ENCODE measurements around the gene PCSK4. TPM values are rescaled to one million over a fixed set of nuclear protein-coding genes. Genes with fewer than 3 reads are reported as not detected.

PCSK4 gene
- total and polyA plus RNA-seq, 4 donors: 0.75 to 6.0 (median 3.1) TPM; not detected in 1

- H3K27ac ChIP-seq (ENCODE audit: low read depth in 1 of 2, low read length in 2 of 2): no peak overlapping the region
- no peak overlapping the region for H3K4me3 ChIP-seq (ENCODE audit: low read length in 2 of 2)
- DNase-seq (no peak), ATAC-seq (ENCODE audit: low FRiP score) (no peak)
- no peaks in the 10 kb centered on the region for H3K27me3 ChIP-seq (ENCODE audit: control insufficient read depth in 1 of 2, insufficient read depth in 2 of 2, low read length in 1 of 2)
- H3K4me1 ChIP-seq (ENCODE audit: control insufficient read depth in 1 of 2, insufficient read depth in 2 of 2, low read length in 2 of 2): no peaks in the 10 kb centered on the region
- no peaks in the 10 kb centered on the region for H3K36me3 ChIP-seq (ENCODE audit: control insufficient read depth in 1 of 2, insufficient read depth in 2 of 2, low read length in 1 of 2)
- WGBS, 2 donors: 61 to 62% methylated on average over 22 of the region's 22 CpGs
- intact Hi-C loops (cut with DNase I): no loop called here
- no peaks in the 10 kb centered on the region for H3K9me3 ChIP-seq (ENCODE audit: control insufficient read depth, low read length)
Observed at GRCh38 chr19:1450735-1451731, 39.1 kb downstream of the PCSK4 start.

- H3K4me1 ChIP-seq (ENCODE audit: control insufficient read depth in 1 of 2, insufficient read depth in 2 of 2, low read length in 2 of 2): no peaks in the 10 kb centered on the region
Observed at GRCh38 chr19:1449467-1450442, 40.4 kb downstream of the PCSK4 start, which contains the start of gene APC2. APC2 (plus strand) TSS chr19:1450121; CDS start chr19:1453002, 2,881 bp downstream.

GRCh38 chr19:1447944-1448343 lies 42.2 kb downstream of the PCSK4 start:
- no peak for ATAC-seq (ENCODE audit: low FRiP score)
- no peaks in the 10 kb centered on the region for H3K27me3 ChIP-seq (ENCODE audit: control insufficient read depth in 1 of 2, insufficient read depth in 2 of 2, low read length in 1 of 2)
- no peak overlapping the region for H3K27ac ChIP-seq (ENCODE audit: low read depth in 1 of 2, low read length in 2 of 2)
- WGBS, 2 donors: 88 to 89% methylated on average over 9 of the region's 9 CpGs
- H3K36me3 ChIP-seq (ENCODE audit: control insufficient read depth in 1 of 2, insufficient read depth in 2 of 2, low read length in 1 of 2): no peaks in the 10 kb centered on the region
- no peak overlapping the region for H3K4me3 ChIP-seq (ENCODE audit: low read length in 2 of 2)
- H3K4me1 ChIP-seq (ENCODE audit: control insufficient read depth in 1 of 2, insufficient read depth in 2 of 2, low read length in 2 of 2): no peaks in the 10 kb centered on the region
- intact Hi-C loops (cut with DNase I): no loop called here
- DNase-seq: no peak
- H3K9me3 ChIP-seq (ENCODE audit: control insufficient read depth, low read length): no peaks in the 10 kb centered on the region

More at GRCh38 chr19:1449467-1450442, 40.4 kb downstream of the PCSK4 start, which contains the start of gene APC2:
- Histone ChIP-seq H3K4me3 (ENCODE audit: low read length in 2 of 2) (no peak within 1 kb of the TSS), H3K9me3 (ENCODE audit: control insufficient read depth, low read length) (no peaks in the 10 kb centered on the region), H3K27me3 (ENCODE audit: control insufficient read depth in 1 of 2, insufficient read depth in 2 of 2, low read length in 1 of 2) (no peaks in the 10 kb centered on the region), H3K36me3 (ENCODE audit: control insufficient read depth in 1 of 2, insufficient read depth in 2 of 2, low read length in 1 of 2) (no peaks in the 10 kb centered on the region), H3K27ac (ENCODE audit: low read depth in 1 of 2, low read length in 2 of 2) (no peak within 1 kb of the TSS)
- intact Hi-C loops (cut with DNase I): no loop called here
- DNase-seq (no peak), ATAC-seq (ENCODE audit: low FRiP score) (no peak)
- WGBS, 2 donors: 4% methylated on average over 74 of the region's 74 CpGs

- intact Hi-C loops (cut with DNase I): no loop called here
- no peaks in the 10 kb centered on the region for H3K36me3 ChIP-seq (ENCODE audit: control insufficient read depth in 1 of 2, insufficient read depth in 2 of 2, low read length in 1 of 2)
- no peaks in the 10 kb centered on the region for H3K27me3 ChIP-seq (ENCODE audit: control insufficient read depth in 1 of 2, insufficient read depth in 2 of 2, low read length in 1 of 2)
- no peak overlapping the region for H3K27ac ChIP-seq (ENCODE audit: low read depth in 1 of 2, low read length in 2 of 2)
- H3K9me3 ChIP-seq (ENCODE audit: control insufficient read depth, low read length): no peaks in the 10 kb centered on the region
- ATAC-seq (ENCODE audit: low FRiP score) (no peak), DNase-seq (no peak)
- no peak overlapping the region for H3K4me3 ChIP-seq (ENCODE audit: low read length in 2 of 2)
- no peaks in the 10 kb centered on the region for H3K4me1 ChIP-seq (ENCODE audit: control insufficient read depth in 1 of 2, insufficient read depth in 2 of 2, low read length in 2 of 2)
- 33 to 42% methylated on average over 4 of the region's 4 CpGs for WGBS, 2 donors
Observed at GRCh38 chr19:1447504-1447903, 42.6 kb downstream of the PCSK4 start.

- DNase-seq (no peak), ATAC-seq (ENCODE audit: low FRiP score) (no peak)
- H3K4me1 ChIP-seq (ENCODE audit: control insufficient read depth in 1 of 2, insufficient read depth in 2 of 2, low read length in 2 of 2): no peaks in the 10 kb centered on the region
- no peaks in the 10 kb centered on the region for H3K27me3 ChIP-seq (ENCODE audit: control insufficient read depth in 1 of 2, insufficient read depth in 2 of 2, low read length in 1 of 2)
- intact Hi-C loops (cut with DNase I): no loop called here
- no peak overlapping the region for H3K4me3 ChIP-seq (ENCODE audit: low read length in 2 of 2)
- 6 to 7% methylated on average over 53 to 63 of the region's 63 CpGs for WGBS, 2 donors
- no peak overlapping the region for H3K27ac ChIP-seq (ENCODE audit: low read depth in 1 of 2, low read length in 2 of 2)
- H3K36me3 ChIP-seq (ENCODE audit: control insufficient read depth in 1 of 2, insufficient read depth in 2 of 2, low read length in 1 of 2): no peaks in the 10 kb centered on the region
- H3K9me3 ChIP-seq (ENCODE audit: control insufficient read depth, low read length): no peaks in the 10 kb centered on the region
Observed at GRCh38 chr19:1446713-1447481, 43.3 kb downstream of the PCSK4 start.

- H3K4me1 ChIP-seq (ENCODE audit: control insufficient read depth in 1 of 2, insufficient read depth in 2 of 2, low read length in 2 of 2): no peaks in the 10 kb centered on the region
- no peaks in the 10 kb centered on the region for H3K27me3 ChIP-seq (ENCODE audit: control insufficient read depth in 1 of 2, insufficient read depth in 2 of 2, low read length in 1 of 2)
- WGBS, 2 donors: 1% methylated on average over 44 to 99 of the region's 99 CpGs
- intact Hi-C loops (cut with DNase I): no loop called here
- no peak for ATAC-seq (ENCODE audit: low FRiP score)
- H3K36me3 ChIP-seq (ENCODE audit: control insufficient read depth in 1 of 2, insufficient read depth in 2 of 2, low read length in 1 of 2): no peaks in the 10 kb centered on the region
- no peak overlapping the region for H3K27ac ChIP-seq (ENCODE audit: low read depth in 1 of 2, low read length in 2 of 2)
- no peaks in the 10 kb centered on the region for H3K9me3 ChIP-seq (ENCODE audit: control insufficient read depth, low read length)
- no peak for DNase-seq
- no peak overlapping the region for H3K4me3 ChIP-seq (ENCODE audit: low read length in 2 of 2)
Observed at GRCh38 chr19:1445932-1446712, 44.0 kb downstream of the PCSK4 start.

- Histone ChIP-seq H3K27ac (ENCODE audit: low read depth in 1 of 2, low read length in 2 of 2) (no peak overlapping the region), H3K36me3 (ENCODE audit: control insufficient read depth in 1 of 2, insufficient read depth in 2 of 2, low read length in 1 of 2) (peaks cover 0 to 3% of the 10 kb centered on the region in 2 donors), H3K4me1 (ENCODE audit: control insufficient read depth in 1 of 2, insufficient read depth in 2 of 2, low read length in 2 of 2) (no peaks in the 10 kb centered on the region), H3K4me3 (ENCODE audit: low read length in 2 of 2) (no peak overlapping the region), H3K9me3 (ENCODE audit: control insufficient read depth, low read length) (no peaks in the 10 kb centered on the region), H3K27me3 (ENCODE audit: control insufficient read depth in 1 of 2, insufficient read depth in 2 of 2, low read length in 1 of 2) (no peaks in the 10 kb centered on the region)
- WGBS, 2 donors: 1 to 2% methylated on average over 44 to 70 of the region's 70 CpGs
- ATAC-seq (ENCODE audit: low FRiP score): peak; percentile 87
- peak; percentile 78 to 90 for DNase-seq
- intact Hi-C loops (cut with DNase I): no loop called here
Observed at GRCh38 chr19:1445185-1445931, 44.8 kb downstream of the PCSK4 start.
